ENCODE measurements around the gene ALDH1A3. TPM values are rescaled to one million over a fixed set of nuclear protein-coding genes. Genes with fewer than 3 reads are reported as not detected.
A peak's percentile ranks its signal among the peaks of the same experiment; 100 is the strongest.

ALDH1A3 gene
- total and polyA plus RNA-seq, 2 of the 13 experiments (the other 11 are each of a cell fraction or from before 2014, with no cell fraction given): not detected

DNA sequence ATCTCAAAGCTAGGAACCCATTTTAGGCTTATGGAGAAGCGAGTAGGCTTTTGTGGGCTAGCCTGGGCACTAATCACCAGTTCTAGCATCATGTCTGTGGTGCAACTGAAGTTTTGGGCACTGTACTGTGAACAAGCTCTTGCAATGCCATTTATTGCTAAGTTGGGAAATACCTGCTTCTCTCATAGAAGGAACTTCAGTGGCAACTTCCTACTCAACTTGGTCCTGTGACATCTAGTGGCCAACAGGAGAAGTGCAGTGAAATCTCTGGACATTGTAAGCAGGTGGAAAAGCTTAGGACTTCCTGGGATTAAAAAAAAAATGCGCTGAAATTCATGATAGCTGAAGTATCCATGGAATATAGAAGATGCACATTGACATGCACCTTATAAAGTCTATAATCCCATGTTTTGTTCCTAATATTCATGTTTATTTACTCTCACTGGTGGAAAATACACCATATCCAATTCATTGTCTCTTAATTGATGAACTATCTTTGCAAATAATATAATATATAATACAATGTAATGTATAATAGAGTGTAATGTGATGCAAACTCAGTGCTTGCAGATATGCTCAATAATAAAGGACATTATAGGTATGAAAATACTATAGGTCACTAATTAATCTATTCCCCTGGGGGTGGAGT, 6.5 kb upstream of the ALDH1A3 start (continued):
- TF ChIP-seq, protein P1, sequence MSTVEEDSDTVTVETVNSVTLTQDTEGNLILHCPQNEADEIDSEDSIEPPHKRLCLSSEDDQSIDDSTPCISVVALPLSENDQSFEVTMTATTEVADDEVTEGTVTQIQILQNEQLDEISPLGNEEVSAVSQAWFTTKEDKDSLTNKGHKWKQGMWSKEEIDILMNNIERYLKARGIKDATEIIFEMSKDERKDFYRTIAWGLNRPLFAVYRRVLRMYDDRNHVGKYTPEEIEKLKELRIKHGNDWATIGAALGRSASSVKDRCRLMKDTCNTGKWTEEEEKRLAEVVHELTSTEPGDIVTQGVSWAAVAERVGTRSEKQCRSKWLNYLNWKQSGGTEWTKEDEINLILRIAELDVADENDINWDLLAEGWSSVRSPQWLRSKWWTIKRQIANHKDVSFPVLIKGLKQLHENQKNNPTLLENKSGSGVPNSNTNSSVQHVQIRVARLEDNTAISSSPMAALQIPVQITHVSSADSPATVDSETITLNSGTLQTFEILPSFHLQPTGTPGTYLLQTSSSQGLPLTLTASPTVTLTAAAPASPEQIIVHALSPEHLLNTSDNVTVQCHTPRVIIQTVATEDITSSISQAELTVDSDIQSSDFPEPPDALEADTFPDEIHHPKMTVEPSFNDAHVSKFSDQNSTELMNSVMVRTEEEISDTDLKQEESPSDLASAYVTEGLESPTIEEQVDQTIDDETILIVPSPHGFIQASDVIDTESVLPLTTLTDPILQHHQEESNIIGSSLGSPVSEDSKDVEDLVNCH (CRISPR knock-in tag; IDR thresholded peaks at IDR 0.05): no peak
- no peak for TF ChIP-seq ZNF652 (CRISPR knock-in tag; IDR thresholded peaks at IDR 0.05; ENCODE audit: borderline replicate concordance, low read depth)
- no peak for TF ChIP-seq MAFG (CRISPR knock-in tag; IDR thresholded peaks at IDR 0.05)
- peak; percentile 67 for TF ChIP-seq CEBPG (CRISPR knock-in tag; IDR thresholded peaks at IDR 0.05)
- TF ChIP-seq RARG (CRISPR knock-in tag; IDR thresholded peaks at IDR 0.05; ENCODE audit: low read depth): no peak
- TF ChIP-seq ZBTB21 (CRISPR knock-in tag; IDR thresholded peaks at IDR 0.05): no peak
- no peak for TF ChIP-seq XRCC5 (optimal IDR thresholded peaks at IDR 0.05; ENCODE audit: low read length)
- no peak for TF ChIP-seq ZNF432 (CRISPR knock-in tag; IDR thresholded peaks at IDR 0.05; ENCODE audit: borderline replicate concordance)
- no peak for TF ChIP-seq ARID2 (CRISPR knock-in tag; IDR thresholded peaks at IDR 0.05; ENCODE audit: borderline replicate concordance)
- TF ChIP-seq POGZ (CRISPR knock-in tag; IDR thresholded peaks at IDR 0.05): no peak
- TF ChIP-seq ELF3 (CRISPR knock-in tag; IDR thresholded peaks at IDR 0.05): peak; percentile 47; the same call in 1 of the 2 replicates
- TF ChIP-seq, protein P2, sequence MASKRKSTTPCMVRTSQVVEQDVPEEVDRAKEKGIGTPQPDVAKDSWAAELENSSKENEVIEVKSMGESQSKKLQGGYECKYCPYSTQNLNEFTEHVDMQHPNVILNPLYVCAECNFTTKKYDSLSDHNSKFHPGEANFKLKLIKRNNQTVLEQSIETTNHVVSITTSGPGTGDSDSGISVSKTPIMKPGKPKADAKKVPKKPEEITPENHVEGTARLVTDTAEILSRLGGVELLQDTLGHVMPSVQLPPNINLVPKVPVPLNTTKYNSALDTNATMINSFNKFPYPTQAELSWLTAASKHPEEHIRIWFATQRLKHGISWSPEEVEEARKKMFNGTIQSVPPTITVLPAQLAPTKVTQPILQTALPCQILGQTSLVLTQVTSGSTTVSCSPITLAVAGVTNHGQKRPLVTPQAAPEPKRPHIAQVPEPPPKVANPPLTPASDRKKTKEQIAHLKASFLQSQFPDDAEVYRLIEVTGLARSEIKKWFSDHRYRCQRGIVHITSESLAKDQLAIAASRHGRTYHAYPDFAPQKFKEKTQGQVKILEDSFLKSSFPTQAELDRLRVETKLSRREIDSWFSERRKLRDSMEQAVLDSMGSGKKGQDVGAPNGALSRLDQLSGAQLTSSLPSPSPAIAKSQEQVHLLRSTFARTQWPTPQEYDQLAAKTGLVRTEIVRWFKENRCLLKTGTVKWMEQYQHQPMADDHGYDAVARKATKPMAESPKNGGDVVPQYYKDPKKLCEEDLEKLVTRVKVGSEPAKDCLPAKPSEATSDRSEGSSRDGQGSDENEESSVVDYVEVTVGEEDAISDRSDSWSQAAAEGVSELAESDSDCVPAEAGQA (IDR thresholded peaks at IDR 0.05; ENCODE audit: low read depth): no peak
- TF ChIP-seq, protein P2 (CRISPR knock-in tag; IDR thresholded peaks at IDR 0.05; ENCODE audit: borderline replicate concordance): no peak
- TF ChIP-seq ELF1 (CRISPR knock-in tag; IDR thresholded peaks at IDR 0.05): 0 out of 2 replicates have a peak, but pooled peaks have one; percentile 37
- TF ChIP-seq STAG1 (CRISPR knock-in tag; IDR thresholded peaks at IDR 0.05): peak; percentile 83
- TF ChIP-seq CEBPB (IDR thresholded peaks at IDR 0.05; ENCODE audit: borderline replicate concordance, low read depth, low read length): peak; percentile 78
- no peak for TF ChIP-seq TGIF2 (CRISPR knock-in tag; IDR thresholded peaks at IDR 0.05)
- no peak for TF ChIP-seq TMF1 (CRISPR knock-in tag; IDR thresholded peaks at IDR 0.05; ENCODE audit: low read depth)
- no peak for TF ChIP-seq ZFAT (CRISPR knock-in tag; conservative IDR thresholded peaks at IDR 0.05)
- TF ChIP-seq ZFP41 (CRISPR knock-in tag; IDR thresholded peaks at IDR 0.05; ENCODE audit: borderline replicate concordance): no peak
- TF ChIP-seq, protein P3, sequence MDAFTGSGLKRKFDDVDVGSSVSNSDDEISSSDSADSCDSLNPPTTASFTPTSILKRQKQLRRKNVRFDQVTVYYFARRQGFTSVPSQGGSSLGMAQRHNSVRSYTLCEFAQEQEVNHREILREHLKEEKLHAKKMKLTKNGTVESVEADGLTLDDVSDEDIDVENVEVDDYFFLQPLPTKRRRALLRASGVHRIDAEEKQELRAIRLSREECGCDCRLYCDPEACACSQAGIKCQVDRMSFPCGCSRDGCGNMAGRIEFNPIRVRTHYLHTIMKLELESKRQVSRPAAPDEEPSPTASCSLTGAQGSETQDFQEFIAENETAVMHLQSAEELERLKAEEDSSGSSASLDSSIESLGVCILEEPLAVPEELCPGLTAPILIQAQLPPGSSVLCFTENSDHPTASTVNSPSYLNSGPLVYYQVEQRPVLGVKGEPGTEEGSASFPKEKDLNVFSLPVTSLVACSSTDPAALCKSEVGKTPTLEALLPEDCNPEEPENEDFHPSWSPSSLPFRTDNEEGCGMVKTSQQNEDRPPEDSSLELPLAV (CRISPR knock-in tag; conservative IDR thresholded peaks at IDR 0.05; ENCODE audit: low read depth): no peak
- no peak for TF ChIP-seq ZNF547 (CRISPR knock-in tag; IDR thresholded peaks at IDR 0.05)
- TF ChIP-seq KLF16 (CRISPR knock-in tag; IDR thresholded peaks at IDR 0.05): no peak
